Activated CD4-positive, alpha-beta memory T cell treated with anti-CD3 and anti-CD28 coated beads for 36 hours (primary cell): ENCODE data around the gene LRP3. TPM values are rescaled to one million over a fixed set of nuclear protein-coding genes. Genes with fewer than 3 reads are reported as not detected.

Experiments
- CTCF ChIA-PET: fragments of 350-600 bp; sonication (Branson Sonifier 250); formaldehyde crosslinking; loops from one replicate; lab custom pipeline; 2021; ENCODE audit warnings: antibody characterized with exemption, inconsistent platforms; lab: Charles Lee
- POLR2A ChIA-PET: fragments of 350-600 bp; sonication (Branson Sonifier 250); formaldehyde crosslinking; loops from one replicate; lab custom pipeline; 2021; ENCODE audit warnings: antibody characterized with exemption; lab: Charles Lee
- DNase-seq: peaks from one replicate; pipeline ENCODE4 v3.0.0-alpha.2; 2020
- H3K27ac Mint-ChIP-seq: one replicate; pipeline ENCODE4 v1.8.0; 2021; ENCODE audit warnings: mixed read lengths
- H3K27me3 Mint-ChIP-seq: one replicate; pipeline ENCODE4 v1.8.0; 2021; ENCODE audit warnings: mixed read lengths
- H3K36me3 Mint-ChIP-seq: one replicate; pipeline ENCODE4 v1.8.0; 2021; ENCODE audit warnings: mixed read lengths
- H3K4me1 Mint-ChIP-seq: one replicate; pipeline ENCODE4 v1.8.0; 2021; ENCODE audit warnings: low read depth, mixed read lengths
- H3K4me3 Mint-ChIP-seq: one replicate; pipeline ENCODE4 v1.8.0; 2021; ENCODE audit warnings: mild to moderate bottlenecking, mixed read lengths
- H3K9me3 Mint-ChIP-seq: one replicate; pipeline ENCODE4 v1.8.0; 2021; ENCODE audit warnings: mixed read lengths
- intact Hi-C: fragments of 100-400 bp; cut with micrococcal nuclease; formaldehyde crosslinking; loops from one replicate; pipeline ENCODE4 v1.15.1; 2023
- total RNA-seq, 2 experiments: library from RNA; stranded (reverse); gene quantifications; one replicate each; pipeline ENCODE4 v1.2.3, GENCODE V29; 2021

The LRP3 gene
- total RNA-seq, 2 experiments from 2014 or later: 0.19 to 0.22 TPM

DNA sequence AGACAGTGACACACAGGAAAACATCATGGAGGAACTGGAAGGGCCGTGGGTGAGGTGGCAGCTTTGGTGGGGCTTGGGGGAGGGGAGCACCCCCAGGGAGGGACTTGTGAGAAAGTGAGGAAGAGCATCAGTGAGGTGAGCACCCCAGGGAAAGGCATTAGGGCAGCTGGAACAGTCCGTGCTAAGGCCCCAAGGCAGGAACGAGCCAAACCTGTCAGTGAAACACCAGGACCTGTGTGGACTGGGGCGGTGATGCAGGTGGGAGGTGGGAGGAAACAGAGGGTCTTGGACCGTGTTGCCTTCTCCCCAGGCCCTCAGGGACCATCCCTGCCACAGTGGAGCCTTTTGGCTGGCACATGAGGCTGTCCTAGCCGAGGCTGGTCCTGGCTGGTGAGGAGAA is 48.8 kb downstream of the LRP3 start:
- peaks cover 10% of the 10 kb centered on the region for H3K9me3 Mint-ChIP-seq

DNA sequence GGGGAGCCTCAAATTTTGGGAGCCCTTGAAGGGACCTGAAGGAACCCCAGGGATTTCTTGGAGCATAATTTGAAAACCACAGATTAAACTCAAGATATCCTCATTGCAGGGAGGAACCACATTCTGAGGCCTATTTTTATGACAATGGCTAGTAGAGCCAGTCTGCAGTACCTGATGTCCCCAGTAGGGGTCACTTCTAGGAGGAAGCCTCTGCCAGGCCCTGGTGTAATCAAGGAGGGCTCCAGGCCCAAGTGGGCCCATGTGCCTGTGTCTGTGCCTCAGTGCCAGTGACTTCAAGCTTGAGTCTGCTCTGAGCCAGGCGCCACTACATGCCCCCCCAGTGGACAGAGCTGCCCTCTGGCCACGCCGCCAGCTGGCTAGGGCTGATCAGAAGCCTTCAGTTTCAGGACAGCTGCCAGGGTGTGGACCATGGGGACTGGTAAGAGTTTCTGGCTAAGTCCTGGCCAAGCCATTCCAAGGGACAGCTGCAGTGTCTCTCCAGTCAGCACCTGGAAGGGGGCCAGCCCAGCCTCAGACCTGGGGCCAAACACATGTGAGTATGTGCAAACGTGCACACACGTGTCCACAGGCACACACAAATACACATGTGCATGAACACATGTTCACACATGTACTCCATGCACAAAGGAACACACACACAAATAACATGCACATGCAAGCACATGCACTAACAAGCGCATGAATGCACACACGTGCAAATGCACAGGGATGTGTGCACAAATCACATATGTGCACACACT is 52.0 kb downstream of the LRP3 start:
- Mint-ChIP-seq H3K9me3 (peaks cover 10% of the 10 kb centered on the region), H3K36me3 (no peaks in the 10 kb centered on the region), H3K4me3 (no peak overlapping the region), H3K4me1 (no peaks in the 10 kb centered on the region), H3K27ac (no peak overlapping the region), H3K27me3 (no peaks in the 10 kb centered on the region)
- ChIA-PET CTCF (interaction anchor here (0.9 to 3.2 kb wide), 6 partner anchors 11 to 170 kb away, joined by 3 to 14 read pairs (median 4); no protein-coding TSS in a partner anchor), POLR2A (no interaction called here)
- intact Hi-C loops: no loop called here
- no peak for DNase-seq

More for the DNA sequence above, 48.8 kb downstream of the LRP3 start:
- ChIA-PET CTCF (interaction anchor here (3.0 to 3.2 kb wide), 2 partner anchors 7 to 163 kb away, joined by 14 to 16 read pairs; no protein-coding TSS in a partner anchor), POLR2A (no interaction called here)
- no peak for DNase-seq
- intact Hi-C loops: no loop called here
- no peak overlapping the region for H3K4me3 Mint-ChIP-seq
- H3K27ac Mint-ChIP-seq: no peak overlapping the region
- H3K27me3 Mint-ChIP-seq: no peaks in the 10 kb centered on the region
- no peaks in the 10 kb centered on the region for H3K36me3 Mint-ChIP-seq
- H3K4me1 Mint-ChIP-seq: no peaks in the 10 kb centered on the region

- H3K4me1 Mint-ChIP-seq: no peaks in the 10 kb centered on the region
- intact Hi-C loops: no loop called here
- CTCF ChIA-PET: interaction anchor here (1.2 to 1.4 kb wide), 2 partner anchors 160 to 169 kb away, joined by 4 read pairs; no protein-coding TSS in a partner anchor
- H3K4me3 Mint-ChIP-seq: no peak overlapping the region
- H3K9me3 Mint-ChIP-seq: peaks cover 10% of the 10 kb centered on the region
- H3K27ac Mint-ChIP-seq: no peak overlapping the region
- no peaks in the 10 kb centered on the region for H3K27me3 Mint-ChIP-seq
- no peaks in the 10 kb centered on the region for H3K36me3 Mint-ChIP-seq
- POLR2A ChIA-PET: no interaction called here
- no peak for DNase-seq
Measured at GRCh38 chr19:33246709-33247440, 52.7 kb downstream of the LRP3 start.

GRCh38 chr19:33247441-33247819 is 53.3 kb downstream of the LRP3 start:
- ChIA-PET CTCF (interaction anchor here (1.2 kb wide), 1 partner anchor 169 kb away, joined by 4 read pairs; no protein-coding TSS in a partner anchor), POLR2A (no interaction called here)
- intact Hi-C loops: no loop called here
- DNase-seq: no peak
- no peak overlapping the region for H3K27ac Mint-ChIP-seq
- peaks cover 10% of the 10 kb centered on the region for H3K9me3 Mint-ChIP-seq
- no peaks in the 10 kb centered on the region for H3K27me3 Mint-ChIP-seq
- no peaks in the 10 kb centered on the region for H3K36me3 Mint-ChIP-seq
- H3K4me1 Mint-ChIP-seq: no peaks in the 10 kb centered on the region
- H3K4me3 Mint-ChIP-seq: no peak overlapping the region

GRCh38 chr19:33248104-33248503 is 54.0 kb downstream of the LRP3 start:
- POLR2A ChIA-PET: no interaction called here
- CTCF ChIA-PET: interaction anchor here (1.8 kb wide), 1 partner anchor 12 kb away, joined by 7 read pairs; no protein-coding TSS in a partner anchor
- H3K27me3 Mint-ChIP-seq: no peaks in the 10 kb centered on the region
- no peak for DNase-seq
- H3K4me3 Mint-ChIP-seq: no peak overlapping the region
- peaks cover 10% of the 10 kb centered on the region for H3K9me3 Mint-ChIP-seq
- intact Hi-C loops: no loop called here
- no peaks in the 10 kb centered on the region for H3K4me1 Mint-ChIP-seq
- no peak overlapping the region for H3K27ac Mint-ChIP-seq
- no peaks in the 10 kb centered on the region for H3K36me3 Mint-ChIP-seq

- Mint-ChIP-seq H3K4me3 (no peak overlapping the region), H3K9me3 (peaks cover 10% of the 10 kb centered on the region), H3K27ac (no peak overlapping the region), H3K4me1 (no peaks in the 10 kb centered on the region), H3K27me3 (no peaks in the 10 kb centered on the region), H3K36me3 (no peaks in the 10 kb centered on the region)
- no peak for DNase-seq
- intact Hi-C loops: no loop called here
- POLR2A ChIA-PET: no interaction called here
- CTCF ChIA-PET: interaction anchor here (1.8 kb wide), 1 partner anchor 13 kb away, joined by 7 read pairs; no protein-coding TSS in a partner anchor
Measured at GRCh38 chr19:33248553-33248953, 54.4 kb downstream of the LRP3 start.

DNA sequence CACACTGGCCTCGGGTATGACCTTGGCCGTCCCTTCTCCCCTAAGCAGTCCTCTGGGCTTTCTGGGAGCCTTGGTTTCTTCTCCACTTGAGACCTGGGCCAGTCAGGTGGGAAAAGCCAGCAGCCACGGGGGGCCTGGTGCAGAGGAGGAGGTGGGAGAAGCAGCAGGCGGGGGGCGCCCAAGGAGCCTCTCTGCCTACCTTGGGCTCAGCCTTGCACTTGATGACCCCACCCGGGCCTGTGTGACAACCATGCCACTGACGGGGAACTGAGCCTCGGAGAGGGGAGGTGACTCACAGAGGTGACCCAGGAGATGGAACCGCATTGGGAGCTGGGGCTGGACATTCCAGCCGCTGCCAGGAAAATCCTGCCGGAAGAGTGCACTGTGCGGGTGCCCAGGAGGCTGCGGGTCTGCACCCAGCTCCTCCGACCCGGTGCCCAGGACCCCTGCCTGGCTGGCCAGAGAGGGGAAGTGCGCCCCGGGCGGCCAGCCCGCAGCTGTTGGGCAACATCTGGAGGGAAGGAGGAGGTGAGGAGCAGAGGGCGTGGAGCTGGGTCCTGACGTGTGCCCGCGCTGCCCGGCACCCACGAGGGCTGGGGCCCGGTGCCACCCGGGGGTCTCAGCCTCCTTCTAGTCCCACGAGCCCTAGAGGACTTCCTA is 55.0 kb downstream of the LRP3 start:
- CTCF ChIA-PET: interaction anchor here (1.8 kb wide), 1 partner anchor 13 kb away, joined by 7 read pairs; no protein-coding TSS in a partner anchor
- Mint-ChIP-seq H3K4me1 (no peaks in the 10 kb centered on the region), H3K27me3 (no peaks in the 10 kb centered on the region), H3K9me3 (peaks cover 10% of the 10 kb centered on the region), H3K27ac (no peak overlapping the region), H3K36me3 (no peaks in the 10 kb centered on the region), H3K4me3 (no peak overlapping the region)
- intact Hi-C loops: no loop called here
- DNase-seq: peak; percentile 31
- POLR2A ChIA-PET: no interaction called here

DNA sequence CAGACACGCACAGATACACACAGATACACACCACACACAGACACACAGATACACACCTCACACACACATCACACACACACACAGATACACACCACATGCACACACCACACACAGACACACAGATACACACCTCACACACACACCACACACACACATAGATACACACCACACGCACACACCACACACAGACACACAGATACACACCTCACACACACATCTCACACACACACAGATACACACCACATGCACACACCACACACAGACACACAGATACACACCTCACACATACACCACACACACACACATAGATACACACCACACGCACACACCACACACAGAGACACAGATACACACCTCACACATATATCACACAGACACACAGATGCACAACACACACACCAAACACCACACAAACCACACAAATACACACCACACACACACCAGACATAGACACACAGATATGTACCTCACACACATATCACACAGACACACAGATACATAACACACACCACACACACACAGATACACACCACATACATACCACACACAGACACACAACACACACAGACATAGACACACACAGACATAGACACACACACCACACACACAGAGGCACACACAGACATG is 55.7 kb downstream of the LRP3 start:
- Mint-ChIP-seq H3K4me3 (no peak overlapping the region), H3K27ac (no peak overlapping the region), H3K27me3 (no peaks in the 10 kb centered on the region), H3K9me3 (peaks cover 10% of the 10 kb centered on the region), H3K4me1 (no peaks in the 10 kb centered on the region), H3K36me3 (no peaks in the 10 kb centered on the region)
- ChIA-PET POLR2A (no interaction called here), CTCF (interaction anchor here (1.8 kb wide), 1 partner anchor 14 kb away, joined by 7 read pairs; no protein-coding TSS in a partner anchor)
- no peak for DNase-seq
- intact Hi-C loops: no loop called here

DNA sequence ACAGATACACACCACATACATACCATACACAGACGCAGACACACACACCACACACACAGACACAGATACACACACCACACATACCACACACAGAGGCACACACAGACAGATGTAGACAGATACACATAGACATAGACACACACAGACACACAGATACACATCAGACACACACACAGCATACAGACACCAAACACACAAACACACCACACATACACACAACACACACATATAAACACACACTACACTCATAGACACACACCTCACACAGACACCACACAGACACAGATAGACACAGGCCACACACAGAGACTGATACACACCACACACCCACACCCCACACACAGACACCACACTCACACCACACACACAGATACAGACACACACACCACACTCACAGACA is 56.4 kb downstream of the LRP3 start:
- peaks cover 6% of the 10 kb centered on the region for H3K9me3 Mint-ChIP-seq
- intact Hi-C loops: no loop called here
- no peaks in the 10 kb centered on the region for H3K36me3 Mint-ChIP-seq
- H3K27ac Mint-ChIP-seq: no peak overlapping the region
- no peaks in the 10 kb centered on the region for H3K4me1 Mint-ChIP-seq
- DNase-seq: no peak
- no peak overlapping the region for H3K4me3 Mint-ChIP-seq
- ChIA-PET POLR2A (no interaction called here), CTCF (no interaction called here)
- H3K27me3 Mint-ChIP-seq: peaks cover 2% of the 10 kb centered on the region

DNA sequence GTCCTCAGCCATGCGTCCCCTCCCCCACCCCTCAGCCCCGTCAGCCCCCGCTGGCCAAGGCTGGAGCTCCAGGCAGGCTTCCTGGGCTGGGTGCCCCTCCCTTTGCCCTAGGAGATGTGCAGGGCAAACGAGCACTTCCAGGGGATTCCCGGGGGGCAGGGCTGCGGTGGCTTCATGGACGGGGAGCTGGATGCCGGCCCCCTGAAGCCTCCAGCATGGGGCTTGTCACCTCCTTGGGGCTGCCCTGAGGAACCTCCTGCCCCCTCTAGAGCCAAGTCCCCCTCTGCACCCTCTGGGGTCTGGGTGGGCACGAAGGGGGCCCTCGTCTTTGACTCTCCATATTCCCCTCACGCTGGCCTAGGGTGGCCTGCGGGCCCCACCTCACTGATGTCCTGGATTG is 56.9 kb downstream of the LRP3 start:
- H3K27me3 Mint-ChIP-seq: peaks cover 2% of the 10 kb centered on the region
- ChIA-PET CTCF (no interaction called here), POLR2A (no interaction called here)
- no peak overlapping the region for H3K4me3 Mint-ChIP-seq
- peaks cover 3% of the 10 kb centered on the region for H3K9me3 Mint-ChIP-seq
- no peak overlapping the region for H3K27ac Mint-ChIP-seq
- intact Hi-C loops: no loop called here
- H3K36me3 Mint-ChIP-seq: no peaks in the 10 kb centered on the region
- DNase-seq: no peak
- no peaks in the 10 kb centered on the region for H3K4me1 Mint-ChIP-seq

GRCh38 chr19:33251526-33252090 is 57.5 kb downstream of the LRP3 start:
- H3K27me3 Mint-ChIP-seq: peaks cover 2% of the 10 kb centered on the region
- CTCF ChIA-PET: no interaction called here
- DNase-seq: no peak
- no peak overlapping the region for H3K4me3 Mint-ChIP-seq
- H3K27ac Mint-ChIP-seq: no peak overlapping the region
- H3K36me3 Mint-ChIP-seq: no peaks in the 10 kb centered on the region
- H3K4me1 Mint-ChIP-seq: no peaks in the 10 kb centered on the region
- POLR2A ChIA-PET: no interaction called here
- no peaks in the 10 kb centered on the region for H3K9me3 Mint-ChIP-seq
- intact Hi-C loops: no loop called here
